HG03432 (cell line): ENCODE measurements around the gene RANBP9.

Experiments
- ATAC-seq: cut with Tn5 transposase; IDR thresholded peaks from one replicate; pipeline ENCODE4 v1.9.1; 2021; ENCODE audit warnings: mild to moderate bottlenecking, moderate library complexity; ENCODE audit not compliant: unreplicated experiment

RANBP9 gene

GRCh38 chr6:13711733-13712598, at the start of gene RANBP9:
Gene RANBP9, minus strand, starts transcription at chr6:13711835. Its CDS starts 330 bp downstream, at chr6:13711505.
- peak; percentile 83 for ATAC-seq

GRCh38 chr6:13760307-13761304, 49.0 kb upstream of the RANBP9 start:
- ATAC-seq = no peak

- ATAC-seq = no peak
Observed at GRCh38 chr6:13759025-13759424, 47.4 kb upstream of the RANBP9 start.

- ATAC-seq = no peak
Observed at GRCh38 chr6:13754644-13755043, 43.0 kb upstream of the RANBP9 start.

- ATAC-seq = no peak
Observed at GRCh38 chr6:13743736-13744127, 32.1 kb upstream of the RANBP9 start.

GRCh38 chr6:13742961-13743735, 31.5 kb upstream of the RANBP9 start:
- ATAC-seq = no peak

- no peak for ATAC-seq
Observed at GRCh38 chr6:13741365-13741764, 29.7 kb upstream of the RANBP9 start.

- ATAC-seq = no peak
Observed at GRCh38 chr6:13735031-13735430, 23.4 kb upstream of the RANBP9 start.

GRCh38 chr6:13733178-13733887, 21.7 kb upstream of the RANBP9 start:
- no peak for ATAC-seq

- no peak for ATAC-seq
Observed at GRCh38 chr6:13730704-13731103, 19.1 kb upstream of the RANBP9 start.

GRCh38 chr6:13729891-13730290, 18.3 kb upstream of the RANBP9 start:
- ATAC-seq = no peak

- no peak for ATAC-seq
Observed at GRCh38 chr6:13725570-13725969, 13.9 kb upstream of the RANBP9 start.

- no peak for ATAC-seq
Observed at GRCh38 chr6:13725052-13725451, 13.4 kb upstream of the RANBP9 start.

GRCh38 chr6:13724182-13724581, 12.5 kb upstream of the RANBP9 start:
- no peak for ATAC-seq

- no peak for ATAC-seq
Observed at GRCh38 chr6:13722880-13723279, 11.2 kb upstream of the RANBP9 start.

- no peak for ATAC-seq
Observed at GRCh38 chr6:13718123-13718458, 6.5 kb upstream of the RANBP9 start.

GRCh38 chr6:13716955-13717295, 5.3 kb upstream of the RANBP9 start:
- no peak for ATAC-seq

GRCh38 chr6:13716225-13716954, 4.8 kb upstream of the RANBP9 start:
- no peak for ATAC-seq

- no peak for ATAC-seq
Observed at GRCh38 chr6:13715444-13715883, 3.8 kb upstream of the RANBP9 start.

GRCh38 chr6:13712599-13712898, 914 bp upstream of the RANBP9 start:
- no peak for ATAC-seq
